ENCODE measurements around the gene ZNF280B. TPM values are rescaled to one million over a fixed set of nuclear protein-coding genes. Genes with fewer than 3 reads are reported as not detected.

The ZNF280B gene
- polyA plus RNA-seq, 1 donor from 2014 or later, result 0.98 TPM

DNA sequence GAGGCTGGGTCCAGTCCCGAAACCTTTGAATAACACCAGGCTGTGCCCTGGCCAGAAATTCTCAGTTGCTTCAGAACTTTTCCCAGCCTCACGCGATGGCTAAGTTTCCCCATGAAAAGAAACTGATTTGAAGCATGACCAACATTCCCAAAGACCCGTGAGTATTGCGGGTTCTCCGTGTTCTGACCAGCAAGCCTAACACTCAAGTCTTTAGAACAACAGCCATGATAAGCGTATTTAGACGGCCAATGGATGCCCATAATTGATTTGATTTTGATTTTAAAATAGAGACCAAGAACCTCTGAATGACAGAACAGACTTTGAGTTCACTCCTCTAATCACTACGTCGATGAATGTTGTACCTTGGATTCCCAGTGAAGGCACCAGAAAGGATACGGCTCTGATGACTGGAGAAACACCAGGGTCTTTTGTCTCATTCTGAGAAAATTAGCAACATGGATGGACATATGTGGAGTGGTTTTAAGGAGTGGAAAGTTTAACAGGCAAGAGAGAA, 43.9 kb downstream of the ZNF280B start:
- TF ChIP-seq SMC3 (conservative IDR thresholded peaks at IDR 0.05; ENCODE audit: poor library complexity), result no peak
- no peak for TF ChIP-seq POLR2AphosphoS5 (IDR thresholded peaks at IDR 0.05)
- no peak for TF ChIP-seq TAF1 (IDR thresholded peaks at IDR 0.05; ENCODE audit: low read depth)
- TF ChIP-seq EZH2 (IDR thresholded peaks at IDR 0.05; ENCODE audit: borderline replicate concordance, insufficient read depth, low read length, poor library complexity, severe bottlenecking), result no peak
- no peak for TF ChIP-seq EP300 (conservative IDR thresholded peaks at IDR 0.05; ENCODE audit: poor library complexity, severe bottlenecking)
- TF ChIP-seq, protein P1, sequence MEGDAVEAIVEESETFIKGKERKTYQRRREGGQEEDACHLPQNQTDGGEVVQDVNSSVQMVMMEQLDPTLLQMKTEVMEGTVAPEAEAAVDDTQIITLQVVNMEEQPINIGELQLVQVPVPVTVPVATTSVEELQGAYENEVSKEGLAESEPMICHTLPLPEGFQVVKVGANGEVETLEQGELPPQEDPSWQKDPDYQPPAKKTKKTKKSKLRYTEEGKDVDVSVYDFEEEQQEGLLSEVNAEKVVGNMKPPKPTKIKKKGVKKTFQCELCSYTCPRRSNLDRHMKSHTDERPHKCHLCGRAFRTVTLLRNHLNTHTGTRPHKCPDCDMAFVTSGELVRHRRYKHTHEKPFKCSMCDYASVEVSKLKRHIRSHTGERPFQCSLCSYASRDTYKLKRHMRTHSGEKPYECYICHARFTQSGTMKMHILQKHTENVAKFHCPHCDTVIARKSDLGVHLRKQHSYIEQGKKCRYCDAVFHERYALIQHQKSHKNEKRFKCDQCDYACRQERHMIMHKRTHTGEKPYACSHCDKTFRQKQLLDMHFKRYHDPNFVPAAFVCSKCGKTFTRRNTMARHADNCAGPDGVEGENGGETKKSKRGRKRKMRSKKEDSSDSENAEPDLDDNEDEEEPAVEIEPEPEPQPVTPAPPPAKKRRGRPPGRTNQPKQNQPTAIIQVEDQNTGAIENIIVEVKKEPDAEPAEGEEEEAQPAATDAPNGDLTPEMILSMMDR (IDR thresholded peaks at IDR 0.05; ENCODE audit: poor library complexity, severe bottlenecking), result no peak
- TF ChIP-seq RAD21 (conservative IDR thresholded peaks at IDR 0.05), result no peak
- TF ChIP-seq, protein P2, sequence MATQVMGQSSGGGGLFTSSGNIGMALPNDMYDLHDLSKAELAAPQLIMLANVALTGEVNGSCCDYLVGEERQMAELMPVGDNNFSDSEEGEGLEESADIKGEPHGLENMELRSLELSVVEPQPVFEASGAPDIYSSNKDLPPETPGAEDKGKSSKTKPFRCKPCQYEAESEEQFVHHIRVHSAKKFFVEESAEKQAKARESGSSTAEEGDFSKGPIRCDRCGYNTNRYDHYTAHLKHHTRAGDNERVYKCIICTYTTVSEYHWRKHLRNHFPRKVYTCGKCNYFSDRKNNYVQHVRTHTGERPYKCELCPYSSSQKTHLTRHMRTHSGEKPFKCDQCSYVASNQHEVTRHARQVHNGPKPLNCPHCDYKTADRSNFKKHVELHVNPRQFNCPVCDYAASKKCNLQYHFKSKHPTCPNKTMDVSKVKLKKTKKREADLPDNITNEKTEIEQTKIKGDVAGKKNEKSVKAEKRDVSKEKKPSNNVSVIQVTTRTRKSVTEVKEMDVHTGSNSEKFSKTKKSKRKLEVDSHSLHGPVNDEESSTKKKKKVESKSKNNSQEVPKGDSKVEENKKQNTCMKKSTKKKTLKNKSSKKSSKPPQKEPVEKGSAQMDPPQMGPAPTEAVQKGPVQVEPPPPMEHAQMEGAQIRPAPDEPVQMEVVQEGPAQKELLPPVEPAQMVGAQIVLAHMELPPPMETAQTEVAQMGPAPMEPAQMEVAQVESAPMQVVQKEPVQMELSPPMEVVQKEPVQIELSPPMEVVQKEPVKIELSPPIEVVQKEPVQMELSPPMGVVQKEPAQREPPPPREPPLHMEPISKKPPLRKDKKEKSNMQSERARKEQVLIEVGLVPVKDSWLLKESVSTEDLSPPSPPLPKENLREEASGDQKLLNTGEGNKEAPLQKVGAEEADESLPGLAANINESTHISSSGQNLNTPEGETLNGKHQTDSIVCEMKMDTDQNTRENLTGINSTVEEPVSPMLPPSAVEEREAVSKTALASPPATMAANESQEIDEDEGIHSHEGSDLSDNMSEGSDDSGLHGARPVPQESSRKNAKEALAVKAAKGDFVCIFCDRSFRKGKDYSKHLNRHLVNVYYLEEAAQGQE (IDR thresholded peaks at IDR 0.05; ENCODE audit: borderline replicate concordance), result no peak
- TF ChIP-seq MXI1 (conservative IDR thresholded peaks at IDR 0.05; ENCODE audit: poor library complexity, severe bottlenecking), result no peak
- H3K4me3 ChIP-seq (ENCODE audit: low read length), result no peak overlapping the region
- H2AFZ ChIP-seq (ENCODE audit: low read depth, low read length), result no peak overlapping the region
- no peak overlapping the region for H3K4me2 ChIP-seq (ENCODE audit: low read length)
- no peaks in the 10 kb centered on the region for H4K20me1 ChIP-seq (ENCODE audit: insufficient read depth)
- H3K9ac ChIP-seq (ENCODE audit: low read length), result no peak overlapping the region
- no peaks in the 10 kb centered on the region for H3K9me2 ChIP-seq (ENCODE audit: insufficient read depth, low read length)
- no peaks in the 10 kb centered on the region for H3K79me2 ChIP-seq (replicated peaks; ENCODE audit: insufficient read depth, low read length)
- no peaks in the 10 kb centered on the region for H3K9me3 ChIP-seq (ENCODE audit: low read length)
- no peak overlapping the region for H3K27ac ChIP-seq (ENCODE audit: low read length)
- no peaks in the 10 kb centered on the region for H3K27me3 ChIP-seq (ENCODE audit: insufficient read depth, low read depth, low read length)
- no peaks in the 10 kb centered on the region for H3K36me3 ChIP-seq (ENCODE audit: insufficient read depth, low read length)
- H3F3A ChIP-seq (ENCODE audit: insufficient read depth, low read length, poor library complexity, severe bottlenecking), result no peaks in the 10 kb centered on the region

DNA sequence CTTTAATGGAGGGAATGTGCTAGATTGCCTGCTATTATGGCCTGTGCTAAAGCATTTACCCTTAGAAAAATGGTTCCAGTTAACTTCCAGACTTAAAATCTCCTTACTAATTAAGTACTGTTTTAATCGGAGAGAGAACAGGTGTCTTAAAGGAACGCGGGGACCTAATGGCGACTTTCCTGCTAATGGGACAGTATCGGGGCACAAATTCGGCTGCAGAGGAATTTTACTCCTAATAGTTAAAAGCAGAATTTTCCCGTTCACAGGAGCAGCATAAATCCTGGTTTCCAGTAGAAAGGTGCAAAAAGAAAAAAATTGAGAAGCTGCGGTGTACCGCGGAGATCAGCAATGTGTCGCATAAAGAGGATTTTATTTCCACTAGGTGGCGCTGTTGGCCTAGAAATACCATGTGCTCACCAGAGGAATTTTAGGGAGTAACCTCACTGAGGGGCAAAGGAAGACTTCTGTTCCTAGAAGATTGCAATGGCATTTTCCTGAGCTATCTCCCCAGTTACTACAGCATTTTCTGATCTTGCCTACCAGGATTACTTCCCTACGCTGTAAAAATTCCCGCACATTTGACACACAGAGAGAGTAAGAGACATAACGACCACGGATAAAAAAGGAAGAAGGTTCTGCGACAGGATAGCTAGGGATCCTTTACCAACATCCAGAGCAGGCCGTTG, 44.5 kb downstream of the ZNF280B start:
- Histone ChIP-seq H3K4me2 (ENCODE audit: low read length) (no peak overlapping the region), H3K79me2 (replicated peaks; ENCODE audit: insufficient read depth, low read length) (no peaks in the 10 kb centered on the region), H3K27ac (ENCODE audit: low read length) (no peak overlapping the region), H3F3A (ENCODE audit: insufficient read depth, low read length, poor library complexity, severe bottlenecking) (no peaks in the 10 kb centered on the region), H3K36me3 (ENCODE audit: insufficient read depth, low read length) (no peaks in the 10 kb centered on the region), H3K27me3 (ENCODE audit: insufficient read depth, low read depth, low read length) (no peaks in the 10 kb centered on the region), H3K9me2 (ENCODE audit: insufficient read depth, low read length) (no peaks in the 10 kb centered on the region), H3K9ac (ENCODE audit: low read length) (no peak overlapping the region), H3K9me3 (ENCODE audit: low read length) (no peaks in the 10 kb centered on the region), H2AFZ (ENCODE audit: low read depth, low read length) (no peak overlapping the region), H3K4me3 (ENCODE audit: low read length) (peak overlapping the region; percentile 47), H4K20me1 (ENCODE audit: insufficient read depth) (no peaks in the 10 kb centered on the region)
- TF ChIP-seq, protein P2 (IDR thresholded peaks at IDR 0.05; ENCODE audit: borderline replicate concordance), result no peak
- no peak for TF ChIP-seq POLR2AphosphoS5 (IDR thresholded peaks at IDR 0.05)
- TF ChIP-seq, protein P1 (IDR thresholded peaks at IDR 0.05; ENCODE audit: poor library complexity, severe bottlenecking), result peak; percentile 90
- no peak for TF ChIP-seq EP300 (conservative IDR thresholded peaks at IDR 0.05; ENCODE audit: poor library complexity, severe bottlenecking)
- TF ChIP-seq RAD21 (conservative IDR thresholded peaks at IDR 0.05), result peak; percentile 92
- TF ChIP-seq MXI1 (conservative IDR thresholded peaks at IDR 0.05; ENCODE audit: poor library complexity, severe bottlenecking), result no peak
- no peak for TF ChIP-seq EZH2 (IDR thresholded peaks at IDR 0.05; ENCODE audit: borderline replicate concordance, insufficient read depth, low read length, poor library complexity, severe bottlenecking)
- TF ChIP-seq TAF1 (IDR thresholded peaks at IDR 0.05; ENCODE audit: low read depth), result no peak
- peak; percentile 82 for TF ChIP-seq SMC3 (conservative IDR thresholded peaks at IDR 0.05; ENCODE audit: poor library complexity)

Data from neural cell (in vitro differentiated cells).